ENCODE data around the gene CETP. TPM values are rescaled to one million over a fixed set of nuclear protein-coding genes. Genes with fewer than 3 reads are reported as not detected.

The CETP gene
- total and polyA plus RNA-seq, 9 of the 15 experiments (the other 6 are each of a cell fraction or from before 2014, with no cell fraction given): 0.07 to 0.11 TPM; not detected in 7

DNA sequence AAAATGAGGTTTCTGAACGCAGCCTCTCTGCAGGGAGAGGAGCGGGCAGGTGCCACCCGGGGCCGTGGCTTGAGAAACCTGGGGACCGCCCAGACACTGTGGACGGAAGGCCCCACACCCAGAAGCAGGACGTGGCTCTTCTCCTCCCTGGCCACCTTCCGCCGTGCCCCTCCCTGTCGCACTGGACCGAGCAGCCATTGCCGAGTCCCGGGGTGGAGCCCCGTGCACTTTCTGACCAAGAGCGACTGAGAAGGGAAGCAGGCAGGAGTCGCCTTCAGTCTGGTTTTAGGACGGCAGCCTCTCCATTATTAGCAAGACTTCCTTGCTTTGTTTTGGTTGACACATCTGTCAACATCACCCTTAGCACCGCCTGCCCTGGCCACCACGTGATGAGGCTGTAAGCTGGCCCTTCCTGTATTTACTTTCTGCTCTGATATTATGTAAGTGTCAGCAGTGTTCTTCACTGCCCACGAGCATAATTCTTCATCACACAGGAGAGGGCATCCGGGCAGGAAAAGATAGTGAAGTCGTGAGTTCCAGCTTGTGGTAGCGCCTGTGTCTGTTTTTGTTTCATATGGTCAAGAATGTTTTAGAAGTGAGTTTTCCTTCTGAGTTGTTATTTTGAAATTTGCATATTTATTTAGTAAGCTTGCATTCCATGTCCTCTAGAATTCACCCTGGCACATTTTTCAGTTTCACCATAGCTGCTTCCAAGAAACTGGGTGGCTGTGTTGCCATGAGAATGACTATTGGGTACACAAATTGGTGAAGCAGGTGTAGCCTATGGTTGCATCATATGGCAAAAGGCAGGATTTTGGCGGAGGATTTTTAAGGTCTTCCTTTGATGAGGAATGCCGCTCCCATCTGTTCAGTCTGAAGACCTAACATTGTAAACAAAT is 28.8 kb upstream of the CETP start (continued):
- TF ChIP-seq, protein P1, sequence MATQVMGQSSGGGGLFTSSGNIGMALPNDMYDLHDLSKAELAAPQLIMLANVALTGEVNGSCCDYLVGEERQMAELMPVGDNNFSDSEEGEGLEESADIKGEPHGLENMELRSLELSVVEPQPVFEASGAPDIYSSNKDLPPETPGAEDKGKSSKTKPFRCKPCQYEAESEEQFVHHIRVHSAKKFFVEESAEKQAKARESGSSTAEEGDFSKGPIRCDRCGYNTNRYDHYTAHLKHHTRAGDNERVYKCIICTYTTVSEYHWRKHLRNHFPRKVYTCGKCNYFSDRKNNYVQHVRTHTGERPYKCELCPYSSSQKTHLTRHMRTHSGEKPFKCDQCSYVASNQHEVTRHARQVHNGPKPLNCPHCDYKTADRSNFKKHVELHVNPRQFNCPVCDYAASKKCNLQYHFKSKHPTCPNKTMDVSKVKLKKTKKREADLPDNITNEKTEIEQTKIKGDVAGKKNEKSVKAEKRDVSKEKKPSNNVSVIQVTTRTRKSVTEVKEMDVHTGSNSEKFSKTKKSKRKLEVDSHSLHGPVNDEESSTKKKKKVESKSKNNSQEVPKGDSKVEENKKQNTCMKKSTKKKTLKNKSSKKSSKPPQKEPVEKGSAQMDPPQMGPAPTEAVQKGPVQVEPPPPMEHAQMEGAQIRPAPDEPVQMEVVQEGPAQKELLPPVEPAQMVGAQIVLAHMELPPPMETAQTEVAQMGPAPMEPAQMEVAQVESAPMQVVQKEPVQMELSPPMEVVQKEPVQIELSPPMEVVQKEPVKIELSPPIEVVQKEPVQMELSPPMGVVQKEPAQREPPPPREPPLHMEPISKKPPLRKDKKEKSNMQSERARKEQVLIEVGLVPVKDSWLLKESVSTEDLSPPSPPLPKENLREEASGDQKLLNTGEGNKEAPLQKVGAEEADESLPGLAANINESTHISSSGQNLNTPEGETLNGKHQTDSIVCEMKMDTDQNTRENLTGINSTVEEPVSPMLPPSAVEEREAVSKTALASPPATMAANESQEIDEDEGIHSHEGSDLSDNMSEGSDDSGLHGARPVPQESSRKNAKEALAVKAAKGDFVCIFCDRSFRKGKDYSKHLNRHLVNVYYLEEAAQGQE (IDR thresholded peaks at IDR 0.05; ENCODE audit: borderline replicate concordance): peak; percentile 42
- TF ChIP-seq, protein P1 (CRISPR knock-in tag; IDR thresholded peaks at IDR 0.05; ENCODE audit: low read depth): no peak
- TF ChIP-seq ZNF551 (CRISPR knock-in tag; IDR thresholded peaks at IDR 0.05): no peak
- no peak for TF ChIP-seq SP1 (CRISPR knock-in tag; IDR thresholded peaks at IDR 0.05)
- TF ChIP-seq, protein P2, sequence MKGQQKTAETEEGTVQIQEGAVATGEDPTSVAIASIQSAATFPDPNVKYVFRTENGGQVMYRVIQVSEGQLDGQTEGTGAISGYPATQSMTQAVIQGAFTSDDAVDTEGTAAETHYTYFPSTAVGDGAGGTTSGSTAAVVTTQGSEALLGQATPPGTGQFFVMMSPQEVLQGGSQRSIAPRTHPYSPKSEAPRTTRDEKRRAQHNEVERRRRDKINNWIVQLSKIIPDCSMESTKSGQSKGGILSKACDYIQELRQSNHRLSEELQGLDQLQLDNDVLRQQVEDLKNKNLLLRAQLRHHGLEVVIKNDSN (CRISPR knock-in tag; IDR thresholded peaks at IDR 0.05): peak; percentile 95
- TF ChIP-seq PHF8 (IDR thresholded peaks at IDR 0.05; ENCODE audit: borderline replicate concordance, low read length): no peak
- TF ChIP-seq NR2C2 (CRISPR knock-in tag; IDR thresholded peaks at IDR 0.05): no peak
- TF ChIP-seq NR2C2 (tag; IDR thresholded peaks at IDR 0.05): no peak
- peak; percentile 42 to 93; a peak in 2 of 4 replicates for TF ChIP-seq HDAC1 (IDR thresholded peaks at IDR 0.05)
- TF ChIP-seq MYC (IDR thresholded peaks at IDR 0.05; ENCODE audit: low read depth, low read length): peak; percentile 58; the same call in 1 of the 2 replicates
- no peak for TF ChIP-seq MYC (CRISPR knock-in tag; IDR thresholded peaks at IDR 0.05; ENCODE audit: borderline replicate concordance, low read depth)
- peak; percentile 7; the same call in 1 of the 2 replicates for TF ChIP-seq JUN (IDR thresholded peaks at IDR 0.05; ENCODE audit: borderline replicate concordance, low read depth, low read length)
- no peak for TF ChIP-seq JUN (CRISPR knock-in tag; IDR thresholded peaks at IDR 0.05; ENCODE audit: borderline replicate concordance)
- TF ChIP-seq FOXK1 (CRISPR knock-in tag; IDR thresholded peaks at IDR 0.05; ENCODE audit: borderline replicate concordance): 0 out of 2 replicates have a peak, but pooled peaks have one; percentile 62
- no peak for TF ChIP-seq ZNF121 (CRISPR knock-in tag; conservative IDR thresholded peaks at IDR 0.05)
- no peak for TF ChIP-seq ETS2 (tag; IDR thresholded peaks at IDR 0.05; ENCODE audit: borderline replicate concordance, poor library complexity, severe bottlenecking)
- no peak for TF ChIP-seq ZNF133 (CRISPR knock-in tag; IDR thresholded peaks at IDR 0.05)
- peak; percentile 58; the same call in 1 of the 2 replicates for TF ChIP-seq CEBPB (tag; IDR thresholded peaks at IDR 0.05)
- TF ChIP-seq STAT5A (IDR thresholded peaks at IDR 0.05; ENCODE audit: borderline replicate concordance, low read length): no peak

All from K562 (cell line).